ENCODE results near the gene PAFAH1B2. TPM values are rescaled to one million over a fixed set of nuclear protein-coding genes. Genes with fewer than 3 reads are reported as not detected.
"Not testable (repeated sequence)": the region's sequence is repeated elsewhere in the genome, so short reads cannot be mapped to it uniquely, and the experiment has no call there.

PAFAH1B2 gene
- total RNA-seq, 1 experiment from 2014 or later = 66.7 TPM

DNA sequence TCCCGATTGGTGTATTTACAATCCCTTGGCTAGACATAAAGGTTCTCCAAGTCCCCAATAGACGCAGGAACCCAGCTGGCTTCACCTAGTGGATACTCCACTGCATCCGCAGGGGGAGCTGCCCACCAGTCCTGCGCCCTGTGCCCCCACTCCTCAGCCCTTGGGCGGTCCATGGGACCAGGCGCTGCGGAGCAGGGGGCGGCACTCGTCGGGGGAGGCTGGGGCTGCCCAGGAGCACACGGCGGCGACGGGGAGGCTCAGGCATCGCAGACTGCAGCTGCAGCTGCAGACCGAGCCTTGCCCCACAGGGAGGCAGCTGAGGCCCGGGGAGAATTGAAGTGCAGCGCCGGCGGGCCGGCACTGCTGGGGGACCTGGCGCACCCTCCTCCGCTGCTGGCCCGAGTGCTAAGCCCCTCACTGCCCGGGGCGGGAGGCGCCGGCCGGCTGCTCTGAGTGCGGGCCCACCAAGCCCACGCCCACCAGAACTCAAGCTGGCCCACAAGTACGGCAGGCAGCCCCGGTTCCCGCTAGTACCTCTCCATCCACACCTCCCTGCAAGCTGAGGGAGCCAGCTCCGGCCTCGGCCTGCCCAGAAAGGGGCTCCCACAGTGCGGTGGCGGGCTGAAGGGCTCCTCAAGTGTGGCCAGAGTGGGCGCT lies 33.7 kb upstream of the PAFAH1B2 start:
- Mint-ChIP-seq H3K36me3 (ENCODE audit: insufficient read depth, unreplicated experiment) (no peaks in the 10 kb centered on the region), H3K9me3 (ENCODE audit: low read depth, unreplicated experiment) (no peaks in the 10 kb centered on the region), H3K4me3 (ENCODE audit: low read depth, unreplicated experiment) (no peak overlapping the region), H3K4me1 (ENCODE audit: low read depth, unreplicated experiment) (no peaks in the 10 kb centered on the region), H3K27me3 (ENCODE audit: unreplicated experiment) (no peaks in the 10 kb centered on the region), H3K27ac (ENCODE audit: unreplicated experiment) (no peak overlapping the region)
- no peak for DNase-seq
- intact Hi-C loops (cut with micrococcal nuclease; ENCODE audit: unreplicated experiment) = no loop called here
- TF ChIP-seq, protein P1, sequence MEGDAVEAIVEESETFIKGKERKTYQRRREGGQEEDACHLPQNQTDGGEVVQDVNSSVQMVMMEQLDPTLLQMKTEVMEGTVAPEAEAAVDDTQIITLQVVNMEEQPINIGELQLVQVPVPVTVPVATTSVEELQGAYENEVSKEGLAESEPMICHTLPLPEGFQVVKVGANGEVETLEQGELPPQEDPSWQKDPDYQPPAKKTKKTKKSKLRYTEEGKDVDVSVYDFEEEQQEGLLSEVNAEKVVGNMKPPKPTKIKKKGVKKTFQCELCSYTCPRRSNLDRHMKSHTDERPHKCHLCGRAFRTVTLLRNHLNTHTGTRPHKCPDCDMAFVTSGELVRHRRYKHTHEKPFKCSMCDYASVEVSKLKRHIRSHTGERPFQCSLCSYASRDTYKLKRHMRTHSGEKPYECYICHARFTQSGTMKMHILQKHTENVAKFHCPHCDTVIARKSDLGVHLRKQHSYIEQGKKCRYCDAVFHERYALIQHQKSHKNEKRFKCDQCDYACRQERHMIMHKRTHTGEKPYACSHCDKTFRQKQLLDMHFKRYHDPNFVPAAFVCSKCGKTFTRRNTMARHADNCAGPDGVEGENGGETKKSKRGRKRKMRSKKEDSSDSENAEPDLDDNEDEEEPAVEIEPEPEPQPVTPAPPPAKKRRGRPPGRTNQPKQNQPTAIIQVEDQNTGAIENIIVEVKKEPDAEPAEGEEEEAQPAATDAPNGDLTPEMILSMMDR (IDR thresholded peaks at IDR 0.05; ENCODE audit: unreplicated experiment) = no peak
- no TSS peak for BruUV-seq (replicated peaks)
- CTCF ChIA-PET = no interaction called here

DNA sequence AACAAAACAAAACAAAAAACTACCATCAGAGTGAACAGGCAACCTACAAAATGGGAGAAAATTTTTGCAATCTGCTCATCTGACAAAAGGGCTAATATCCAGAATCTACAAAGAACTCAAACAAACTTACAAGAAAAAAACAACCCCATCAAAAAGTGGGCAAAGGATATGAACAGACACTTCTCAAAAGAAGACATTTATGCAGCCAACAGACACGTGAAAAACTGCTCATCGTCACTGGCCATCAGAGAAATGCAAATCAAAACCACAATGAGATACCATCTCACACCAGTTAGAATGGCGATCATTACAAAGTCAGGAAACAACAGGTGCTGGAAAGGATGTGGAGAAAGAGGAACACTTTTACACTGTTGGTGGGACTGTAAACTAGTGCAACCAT lies 31.6 kb upstream of the PAFAH1B2 start:
- H3K4me1 Mint-ChIP-seq (ENCODE audit: low read depth, unreplicated experiment); BruUV-seq (replicated peaks); H3K4me3 Mint-ChIP-seq (ENCODE audit: low read depth, unreplicated experiment); intact Hi-C loops (cut with micrococcal nuclease; ENCODE audit: unreplicated experiment); CTCF ChIA-PET; H3K36me3 Mint-ChIP-seq (ENCODE audit: insufficient read depth, unreplicated experiment); H3K27ac Mint-ChIP-seq (ENCODE audit: unreplicated experiment); H3K27me3 Mint-ChIP-seq (ENCODE audit: unreplicated experiment); H3K9me3 Mint-ChIP-seq (ENCODE audit: low read depth, unreplicated experiment); DNase-seq: not testable (repeated sequence)

DNA sequence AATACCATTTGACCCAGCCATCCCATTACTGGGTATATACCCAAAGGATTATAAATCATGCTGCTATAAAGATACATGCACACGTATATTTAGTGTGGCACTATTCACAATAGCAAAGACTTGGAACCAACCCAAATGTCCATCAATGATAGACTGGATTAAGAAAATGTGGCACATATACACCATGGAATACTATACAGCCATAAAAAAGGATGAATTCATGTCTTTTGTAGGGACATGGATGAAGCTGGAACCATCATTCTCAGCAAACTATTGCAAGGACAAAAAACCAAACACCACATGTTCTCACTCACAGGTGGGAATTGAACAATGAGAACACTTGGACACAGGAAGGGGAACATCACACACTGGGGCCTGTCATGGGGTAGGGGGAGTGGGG lies 31.1 kb upstream of the PAFAH1B2 start:
- intact Hi-C loops (cut with micrococcal nuclease; ENCODE audit: unreplicated experiment); H3K27ac Mint-ChIP-seq (ENCODE audit: unreplicated experiment); CTCF ChIA-PET; H3K36me3 Mint-ChIP-seq (ENCODE audit: insufficient read depth, unreplicated experiment); H3K9me3 Mint-ChIP-seq (ENCODE audit: low read depth, unreplicated experiment); H3K4me1 Mint-ChIP-seq (ENCODE audit: low read depth, unreplicated experiment); BruUV-seq (replicated peaks); DNase-seq; H3K4me3 Mint-ChIP-seq (ENCODE audit: low read depth, unreplicated experiment); H3K27me3 Mint-ChIP-seq (ENCODE audit: unreplicated experiment): not testable (repeated sequence)

DNA sequence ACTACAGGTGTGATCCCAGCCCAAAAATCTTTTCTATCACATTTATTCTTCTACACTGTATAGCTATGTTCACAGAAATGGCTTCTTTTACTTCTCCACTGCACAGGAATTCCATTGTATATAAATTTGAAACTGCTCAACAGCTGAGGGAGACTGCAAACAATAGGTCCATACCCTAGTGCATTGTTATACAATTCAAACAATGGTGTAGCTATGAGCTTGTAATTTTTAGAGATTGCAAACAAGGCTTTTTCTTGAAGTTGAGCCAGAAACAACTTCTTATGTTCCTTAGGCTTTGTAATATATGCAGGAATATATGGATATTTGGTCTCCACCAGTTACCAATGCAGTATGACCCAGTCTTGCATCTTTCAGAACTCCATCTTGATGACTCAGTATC lies 26.4 kb upstream of the PAFAH1B2 start:
- Mint-ChIP-seq H3K36me3 (ENCODE audit: insufficient read depth, unreplicated experiment) (no peaks in the 10 kb centered on the region), H3K27ac (ENCODE audit: unreplicated experiment) (no peak overlapping the region), H3K4me1 (ENCODE audit: low read depth, unreplicated experiment) (no peaks in the 10 kb centered on the region), H3K9me3 (ENCODE audit: low read depth, unreplicated experiment) (no peaks in the 10 kb centered on the region), H3K4me3 (ENCODE audit: low read depth, unreplicated experiment) (no peak overlapping the region), H3K27me3 (ENCODE audit: unreplicated experiment) (no peaks in the 10 kb centered on the region)
- CTCF ChIA-PET = no interaction called here
- TF ChIP-seq, protein P1 (IDR thresholded peaks at IDR 0.05; ENCODE audit: unreplicated experiment) = no peak
- DNase-seq = no peak
- intact Hi-C loops (cut with micrococcal nuclease; ENCODE audit: unreplicated experiment) = no loop called here
- no TSS peak for BruUV-seq (replicated peaks)

DNA sequence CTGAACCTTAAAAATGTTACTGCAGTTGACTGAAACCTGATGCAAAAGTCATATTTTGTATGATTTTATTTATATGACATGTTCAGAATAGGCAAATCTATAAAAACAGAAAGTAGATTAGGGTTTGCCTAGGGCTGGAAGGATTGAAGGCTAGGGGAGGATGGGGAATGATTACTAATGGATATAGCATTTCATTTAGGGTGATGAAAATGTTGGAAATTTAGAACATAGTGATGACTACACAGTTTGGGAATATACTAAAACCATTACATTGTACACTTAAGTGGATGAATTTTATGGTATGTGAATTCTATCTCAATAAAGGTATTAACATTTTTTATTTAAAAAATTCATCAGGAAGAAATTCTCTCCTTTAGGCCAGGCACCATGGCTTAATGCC lies 22.9 kb upstream of the PAFAH1B2 start:
- H3K27ac Mint-ChIP-seq (ENCODE audit: unreplicated experiment) = no peak overlapping the region
- CTCF ChIA-PET = no interaction called here
- H3K4me3 Mint-ChIP-seq (ENCODE audit: low read depth, unreplicated experiment) = no peak overlapping the region
- no peaks in the 10 kb centered on the region for H3K36me3 Mint-ChIP-seq (ENCODE audit: insufficient read depth, unreplicated experiment)
- intact Hi-C loops (cut with micrococcal nuclease; ENCODE audit: unreplicated experiment) = no loop called here
- DNase-seq = no peak
- no peaks in the 10 kb centered on the region for H3K4me1 Mint-ChIP-seq (ENCODE audit: low read depth, unreplicated experiment)
- no peaks in the 10 kb centered on the region for H3K9me3 Mint-ChIP-seq (ENCODE audit: low read depth, unreplicated experiment)
- TF ChIP-seq, protein P1 (IDR thresholded peaks at IDR 0.05; ENCODE audit: unreplicated experiment) = no peak
- BruUV-seq (replicated peaks) = no TSS peak
- peaks cover 13% of the 10 kb centered on the region for H3K27me3 Mint-ChIP-seq (ENCODE audit: unreplicated experiment)

Data from Calu3 (cell line).